Raji (cell line): Measurements from ENCODE around the gene BET1.

Source experiments
- POLR2A ChIP-seq: IDR thresholded peaks from 2 replicates; pipeline ENCODE4 v1.6.1; 2011; ENCODE audit warnings: low read depth, low read length, control low read depth; ENCODE audit not compliant: insufficient read depth

The BET1 gene

GRCh38 chr7:93980744-93981479 lies 23.2 kb downstream of the BET1 start:
- no peak for TF ChIP-seq POLR2A

DNA sequence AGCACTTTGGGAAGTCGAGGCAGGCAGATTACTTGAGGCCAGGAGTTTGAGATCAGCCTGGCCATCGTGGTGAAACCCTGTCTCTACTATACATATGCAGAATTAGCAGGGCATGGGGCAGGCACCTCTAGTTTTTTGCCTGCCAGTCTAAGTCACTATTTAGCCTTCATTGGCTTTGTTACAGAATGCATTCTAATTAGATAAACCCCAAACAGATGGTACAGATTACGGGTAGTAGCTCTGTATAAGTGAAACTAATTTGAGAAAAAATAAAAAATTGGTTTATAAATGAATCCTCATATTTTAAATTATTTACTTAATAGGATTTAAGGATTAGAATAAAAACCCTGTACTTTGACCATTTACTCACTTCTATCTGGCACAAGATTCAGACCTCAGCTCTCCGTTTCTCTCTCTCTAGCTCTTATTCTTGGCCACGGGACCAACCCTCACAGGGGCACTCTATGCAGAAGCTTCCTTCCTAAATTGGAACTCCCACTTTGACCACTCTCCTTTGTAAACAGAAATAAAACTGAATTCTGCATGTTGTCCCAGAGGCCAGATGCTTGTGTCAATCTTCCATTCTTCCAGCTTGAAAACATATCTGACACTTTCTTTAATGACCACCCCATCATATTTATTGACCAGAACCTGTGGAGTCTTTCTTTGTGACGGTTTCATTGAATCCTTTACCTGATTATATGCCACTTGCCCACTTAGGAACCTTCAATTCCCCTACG lies 26.8 kb downstream of the BET1 start:
- no peak for TF ChIP-seq POLR2A

DNA sequence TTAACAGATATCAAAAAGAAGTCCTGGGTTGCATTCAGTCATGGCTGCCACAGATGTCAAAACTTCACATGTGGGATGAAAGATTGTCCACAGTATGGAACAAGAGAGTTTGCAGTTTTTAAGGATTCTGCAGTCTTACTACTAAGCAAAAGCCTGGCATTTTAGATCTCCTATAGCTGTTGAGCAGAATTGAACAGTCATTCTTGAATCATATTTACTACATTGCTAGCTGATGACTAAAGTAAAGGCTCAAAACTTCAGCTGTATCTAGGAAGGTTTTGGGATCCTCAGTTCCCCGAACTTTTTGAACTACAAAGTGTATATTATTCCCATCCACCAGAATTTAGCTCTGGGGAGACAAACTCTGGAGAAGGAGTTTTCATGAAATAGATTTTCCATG lies 31.0 kb downstream of the BET1 start:
- no peak for TF ChIP-seq POLR2A

DNA sequence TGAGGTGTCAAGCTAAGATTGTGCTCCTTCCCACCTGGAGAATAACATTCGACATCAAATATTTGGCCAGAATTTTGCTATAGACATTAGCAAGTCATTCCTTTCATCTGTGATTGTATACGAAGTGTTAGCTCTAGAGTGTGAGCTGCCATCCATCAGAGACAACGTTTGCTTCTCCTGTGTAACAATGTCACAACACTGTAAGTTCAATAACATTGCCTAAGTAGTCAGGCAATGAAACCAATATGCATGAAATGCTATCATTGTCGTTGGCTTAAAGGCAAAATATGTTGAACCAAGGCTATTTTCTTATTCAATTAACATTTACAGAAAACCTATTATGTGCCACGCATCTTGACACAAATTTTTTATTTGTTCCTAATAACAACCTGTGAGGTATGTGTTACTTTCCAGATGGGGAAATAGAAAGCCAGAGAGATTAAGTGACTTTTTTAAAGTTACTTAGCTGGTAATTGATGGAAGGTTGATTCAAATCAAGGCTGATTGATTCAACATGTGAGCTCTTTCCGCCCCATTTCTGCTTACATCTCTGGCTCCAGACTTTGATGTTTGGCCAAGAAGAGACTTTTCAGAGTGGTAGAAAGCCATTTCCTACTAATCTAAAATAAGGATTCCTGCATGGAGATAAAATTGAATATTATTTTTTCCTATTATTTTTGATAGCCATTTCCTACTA lies 32.0 kb downstream of the BET1 start:
- no peak for TF ChIP-seq POLR2A

DNA sequence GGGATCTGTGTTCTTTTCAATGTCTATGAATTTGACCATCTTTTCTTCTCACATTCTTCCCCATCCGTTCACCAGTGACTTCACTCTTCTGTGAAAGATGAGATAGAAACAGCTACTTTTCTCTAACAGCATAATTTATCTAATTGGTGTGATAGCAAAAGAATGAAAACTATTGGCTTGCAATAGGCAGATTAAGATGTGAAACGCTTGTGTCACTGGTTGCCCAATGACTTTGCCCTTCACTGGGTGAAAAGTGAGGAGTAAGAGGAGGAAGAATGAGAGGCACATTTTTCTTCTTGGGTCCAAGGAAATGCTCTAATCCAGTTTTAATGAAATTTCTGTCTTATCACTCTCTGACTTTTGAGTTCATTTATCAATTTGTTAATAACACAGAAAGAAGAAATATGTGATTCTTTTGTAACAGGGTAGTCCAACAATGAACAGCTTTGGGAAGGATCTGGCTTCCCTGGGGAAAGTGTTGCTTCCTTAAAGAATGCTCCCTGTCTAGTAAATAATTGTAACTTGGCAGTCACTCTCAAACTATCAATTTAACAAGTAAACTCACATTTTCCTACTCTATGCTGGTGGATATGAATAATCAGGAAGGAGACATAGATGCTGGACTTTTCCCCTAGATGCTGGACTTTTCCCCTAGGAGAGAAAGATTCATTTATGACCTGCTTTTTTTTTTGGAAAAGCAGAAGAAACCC lies 35.1 kb downstream of the BET1 start:
- no peak for TF ChIP-seq POLR2A

DNA sequence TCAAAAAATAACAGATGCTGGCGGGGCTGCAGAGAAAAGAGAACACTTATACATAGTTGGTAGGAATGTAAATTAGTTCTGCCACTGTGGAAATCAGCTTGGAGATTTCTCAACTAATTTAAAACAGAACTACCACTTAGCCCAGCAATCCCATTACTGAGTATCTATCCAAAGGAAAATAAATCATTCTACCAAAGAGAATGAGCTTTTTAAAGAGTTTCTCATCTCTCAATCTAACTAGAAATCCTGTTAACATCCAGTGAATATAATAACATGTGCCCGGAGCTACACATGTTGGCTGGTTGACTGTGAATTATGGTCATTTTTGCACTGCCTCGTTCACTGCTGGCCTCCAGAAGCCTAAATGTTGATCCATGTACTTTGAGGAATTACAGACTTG lies 39.3 kb downstream of the BET1 start:
- TF ChIP-seq POLR2A = no peak

GRCh38 chr7:93964262-93964661 lies 39.9 kb downstream of the BET1 start:
- no peak for TF ChIP-seq POLR2A

DNA sequence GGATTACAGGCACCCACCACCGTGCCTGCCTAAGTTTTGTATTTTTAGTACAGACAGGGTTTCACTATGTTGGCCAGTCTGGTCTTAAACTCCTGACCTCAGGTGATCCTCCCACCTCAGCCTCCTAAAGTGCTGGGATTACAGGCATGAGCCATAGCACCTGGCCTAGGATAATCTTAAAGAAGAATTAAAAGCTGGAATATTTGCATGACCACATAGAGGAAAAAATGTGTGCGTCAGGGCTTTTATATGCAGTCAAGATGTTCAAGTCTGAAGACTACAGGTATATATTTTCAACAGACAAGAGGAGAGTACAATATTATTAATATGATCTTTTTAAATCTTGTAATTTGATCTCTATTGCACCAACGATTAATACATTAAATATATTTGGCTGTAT lies 43.2 kb downstream of the BET1 start:
- TF ChIP-seq POLR2A = no peak

- no peak for TF ChIP-seq POLR2A
Observed at GRCh38 chr7:93958651-93959050, 45.5 kb downstream of the BET1 start.

- no peak for TF ChIP-seq POLR2A
Observed at GRCh38 chr7:93958216-93958615, 45.9 kb downstream of the BET1 start.

DNA sequence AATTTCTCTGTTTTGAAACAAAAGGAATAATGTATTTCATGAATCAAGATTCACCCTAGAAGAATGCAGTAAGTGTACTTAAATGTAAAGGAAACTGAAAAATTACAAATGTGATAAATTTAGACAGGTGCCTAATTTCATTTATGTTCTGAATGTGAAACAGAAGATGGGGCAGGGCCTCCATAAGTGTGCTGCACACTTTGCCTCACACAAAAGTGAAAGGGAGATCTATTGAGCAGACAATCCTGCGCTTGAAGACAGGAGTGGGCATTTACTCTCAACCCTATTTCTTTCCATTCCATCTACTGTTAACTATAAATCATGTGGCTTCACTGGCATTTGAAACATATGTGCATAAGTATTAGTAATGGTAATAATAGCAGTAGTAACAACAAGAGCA lies 46.4 kb downstream of the BET1 start:
- TF ChIP-seq POLR2A = no peak

DNA sequence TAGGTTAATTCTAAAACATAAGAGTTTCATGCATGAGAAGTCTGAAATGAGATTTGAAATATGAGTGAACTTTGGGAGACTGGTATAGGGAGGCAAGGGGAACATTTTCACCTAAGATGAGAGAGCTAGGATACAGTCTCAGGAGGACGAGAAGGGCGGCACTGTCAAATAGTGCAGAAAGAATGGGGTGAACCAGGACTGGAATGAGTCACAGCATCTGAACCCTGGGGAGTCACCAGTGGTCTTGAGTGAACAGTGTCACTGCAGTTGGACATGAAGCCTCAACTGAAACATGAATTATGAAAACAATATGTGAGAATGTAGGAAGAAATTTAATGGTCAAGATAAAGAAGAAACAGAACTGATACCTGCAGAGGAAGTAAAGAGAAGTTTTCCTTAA lies 48.9 kb downstream of the BET1 start:
- no peak for TF ChIP-seq POLR2A

DNA sequence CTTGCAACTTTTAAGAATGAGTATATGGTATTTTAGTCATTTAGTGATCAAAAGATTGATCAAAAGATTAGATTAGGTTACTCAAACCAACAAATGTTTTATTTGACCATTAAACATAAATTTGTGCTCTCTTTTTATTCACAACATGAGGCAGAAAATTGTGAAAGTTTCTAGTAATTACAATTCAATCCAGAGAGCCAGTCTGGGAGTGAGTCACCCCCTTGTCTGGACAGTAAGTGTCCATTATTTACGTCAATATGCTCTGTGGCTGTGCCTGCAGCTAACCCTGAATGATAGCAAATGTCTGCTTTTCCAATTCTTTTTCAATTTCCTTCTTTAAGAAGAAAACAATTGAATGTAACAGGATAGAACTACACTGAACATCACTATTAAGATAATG lies 54.7 kb downstream of the BET1 start:
- no peak for TF ChIP-seq POLR2A

- TF ChIP-seq POLR2A = no peak
Observed at GRCh38 chr7:93948873-93949272, 55.3 kb downstream of the BET1 start.

GRCh38 chr7:93948106-93948505 lies 56.0 kb downstream of the BET1 start:
- no peak for TF ChIP-seq POLR2A

- TF ChIP-seq POLR2A = no peak
Observed at GRCh38 chr7:93945756-93946535, 58.2 kb downstream of the BET1 start.
